Panc1 (cell line): ENCODE measurements around the gene TMEM38A.

Experiments used
- POLR2AphosphoS5 ChIP-seq: IDR thresholded peaks from 2 replicates; pipeline ENCODE4 v1.6.1; 2012; ENCODE audit warnings: mild to moderate bottlenecking, low read depth, low read length, moderate library complexity
- SIN3A ChIP-seq: IDR thresholded peaks from 2 replicates; pipeline ENCODE4 v1.6.1; 2012; ENCODE audit warnings: low read depth, mild to moderate bottlenecking, low read length, moderate library complexity, borderline replicate concordance; ENCODE audit not compliant: insufficient read depth
- TCF7L2 ChIP-seq: IDR thresholded peaks from 2 replicates; pipeline ENCODE4 v1.6.1; 2011; ENCODE audit warnings: mild to moderate bottlenecking, low read depth, low read length, inconsistent platforms
- TF ChIP-seq, protein P1 (sequence below): fragments of 450-650 bp; IDR thresholded peaks from 2 replicates; pipeline ENCODE4 v1.5.1; 2017; ENCODE audit warnings: mild to moderate bottlenecking
- TF ChIP-seq, protein P2 (sequence below), 2 experiments: IDR thresholded peaks; 2 replicates each; pipeline ENCODE4 v1.6.1; 2011 to 2012; ENCODE audit warnings: low read depth in 2 of 2, control low read depth in 1 of 2, low read length in 1 of 2, mild to moderate bottlenecking in 1 of 2, moderate library complexity in 1 of 2; ENCODE audit not compliant: insufficient read depth in 1 of 2

DNA sequence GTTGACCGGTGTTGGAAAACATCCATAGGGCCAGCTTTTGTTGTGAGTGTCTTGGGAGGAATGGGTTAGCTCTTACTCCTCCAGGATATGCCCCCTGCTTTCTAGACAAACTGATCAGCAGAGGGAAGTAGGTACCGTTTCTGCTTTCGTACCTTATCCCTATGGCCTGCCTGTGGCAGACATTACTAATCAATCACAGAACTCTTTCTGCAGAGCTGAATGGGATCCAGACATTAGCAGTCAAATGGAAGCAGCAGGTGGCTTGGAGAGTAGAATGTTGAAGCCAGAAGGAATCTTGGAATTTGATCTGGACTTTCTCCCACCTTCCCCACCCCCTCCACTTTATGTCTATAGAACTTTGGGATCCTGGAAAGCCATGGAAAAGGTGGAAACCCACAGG is 75.8 kb downstream of the TMEM38A start:
- TF ChIP-seq, protein P1, sequence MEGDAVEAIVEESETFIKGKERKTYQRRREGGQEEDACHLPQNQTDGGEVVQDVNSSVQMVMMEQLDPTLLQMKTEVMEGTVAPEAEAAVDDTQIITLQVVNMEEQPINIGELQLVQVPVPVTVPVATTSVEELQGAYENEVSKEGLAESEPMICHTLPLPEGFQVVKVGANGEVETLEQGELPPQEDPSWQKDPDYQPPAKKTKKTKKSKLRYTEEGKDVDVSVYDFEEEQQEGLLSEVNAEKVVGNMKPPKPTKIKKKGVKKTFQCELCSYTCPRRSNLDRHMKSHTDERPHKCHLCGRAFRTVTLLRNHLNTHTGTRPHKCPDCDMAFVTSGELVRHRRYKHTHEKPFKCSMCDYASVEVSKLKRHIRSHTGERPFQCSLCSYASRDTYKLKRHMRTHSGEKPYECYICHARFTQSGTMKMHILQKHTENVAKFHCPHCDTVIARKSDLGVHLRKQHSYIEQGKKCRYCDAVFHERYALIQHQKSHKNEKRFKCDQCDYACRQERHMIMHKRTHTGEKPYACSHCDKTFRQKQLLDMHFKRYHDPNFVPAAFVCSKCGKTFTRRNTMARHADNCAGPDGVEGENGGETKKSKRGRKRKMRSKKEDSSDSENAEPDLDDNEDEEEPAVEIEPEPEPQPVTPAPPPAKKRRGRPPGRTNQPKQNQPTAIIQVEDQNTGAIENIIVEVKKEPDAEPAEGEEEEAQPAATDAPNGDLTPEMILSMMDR: no peak
- no peak for TF ChIP-seq POLR2AphosphoS5
- TF ChIP-seq, protein P2, sequence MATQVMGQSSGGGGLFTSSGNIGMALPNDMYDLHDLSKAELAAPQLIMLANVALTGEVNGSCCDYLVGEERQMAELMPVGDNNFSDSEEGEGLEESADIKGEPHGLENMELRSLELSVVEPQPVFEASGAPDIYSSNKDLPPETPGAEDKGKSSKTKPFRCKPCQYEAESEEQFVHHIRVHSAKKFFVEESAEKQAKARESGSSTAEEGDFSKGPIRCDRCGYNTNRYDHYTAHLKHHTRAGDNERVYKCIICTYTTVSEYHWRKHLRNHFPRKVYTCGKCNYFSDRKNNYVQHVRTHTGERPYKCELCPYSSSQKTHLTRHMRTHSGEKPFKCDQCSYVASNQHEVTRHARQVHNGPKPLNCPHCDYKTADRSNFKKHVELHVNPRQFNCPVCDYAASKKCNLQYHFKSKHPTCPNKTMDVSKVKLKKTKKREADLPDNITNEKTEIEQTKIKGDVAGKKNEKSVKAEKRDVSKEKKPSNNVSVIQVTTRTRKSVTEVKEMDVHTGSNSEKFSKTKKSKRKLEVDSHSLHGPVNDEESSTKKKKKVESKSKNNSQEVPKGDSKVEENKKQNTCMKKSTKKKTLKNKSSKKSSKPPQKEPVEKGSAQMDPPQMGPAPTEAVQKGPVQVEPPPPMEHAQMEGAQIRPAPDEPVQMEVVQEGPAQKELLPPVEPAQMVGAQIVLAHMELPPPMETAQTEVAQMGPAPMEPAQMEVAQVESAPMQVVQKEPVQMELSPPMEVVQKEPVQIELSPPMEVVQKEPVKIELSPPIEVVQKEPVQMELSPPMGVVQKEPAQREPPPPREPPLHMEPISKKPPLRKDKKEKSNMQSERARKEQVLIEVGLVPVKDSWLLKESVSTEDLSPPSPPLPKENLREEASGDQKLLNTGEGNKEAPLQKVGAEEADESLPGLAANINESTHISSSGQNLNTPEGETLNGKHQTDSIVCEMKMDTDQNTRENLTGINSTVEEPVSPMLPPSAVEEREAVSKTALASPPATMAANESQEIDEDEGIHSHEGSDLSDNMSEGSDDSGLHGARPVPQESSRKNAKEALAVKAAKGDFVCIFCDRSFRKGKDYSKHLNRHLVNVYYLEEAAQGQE (IDR thresholded peaks at IDR 0.05; ENCODE audit: insufficient read depth in 1 of 2, low read depth in 2 of 2, low read length in 1 of 2): no peak
- TF ChIP-seq SIN3A: no peak
- no peak for TF ChIP-seq TCF7L2
